Activated T-helper 17 cell treated with anti-CD3 and anti-CD28 coated beads, Interleukin-2, amount 50 U/mL, for 72 hours (primary cell): ENCODE data around the gene WDR76. TPM values are rescaled to one million over a fixed set of nuclear protein-coding genes. Genes with fewer than 3 reads are reported as not detected.
A peak's percentile ranks its signal among the peaks of the same experiment; 100 is the strongest.

Experiments
- ATAC-seq: fragments of 150-1000 bp; cut with Tn5 transposase; replicated peaks from 2 replicates; pipeline ENCODE4 v1.10.0; 2021; ENCODE audit warnings: mild to moderate bottlenecking, moderate library complexity
- H3K27ac Mint-ChIP-seq: one replicate; pipeline ENCODE4 v1.8.0; 2022; ENCODE audit warnings: mixed read lengths
- H3K27me3 Mint-ChIP-seq: one replicate; pipeline ENCODE4 v1.8.0; 2022; ENCODE audit warnings: mixed read lengths
- H3K36me3 Mint-ChIP-seq: one replicate; pipeline ENCODE4 v1.8.0; 2022; ENCODE audit warnings: low read depth, mild to moderate bottlenecking, mixed read lengths
- H3K4me1 Mint-ChIP-seq: one replicate; pipeline ENCODE4 v1.8.0; 2022; ENCODE audit warnings: mixed read lengths
- H3K4me3 Mint-ChIP-seq: one replicate; pipeline ENCODE4 v1.8.0; 2022; ENCODE audit warnings: mild to moderate bottlenecking, mixed read lengths
- H3K9me3 Mint-ChIP-seq: one replicate; pipeline ENCODE4 v1.8.0; 2022; ENCODE audit warnings: mixed read lengths
- total RNA-seq, 2 donors: library from RNA; stranded (reverse); gene quantifications; one replicate each; pipeline ENCODE4 v1.2.3, GENCODE V29; 2022

The WDR76 gene
- total RNA-seq, 2 donors from 2014 or later: 73.0 to 86.2 TPM

DNA sequence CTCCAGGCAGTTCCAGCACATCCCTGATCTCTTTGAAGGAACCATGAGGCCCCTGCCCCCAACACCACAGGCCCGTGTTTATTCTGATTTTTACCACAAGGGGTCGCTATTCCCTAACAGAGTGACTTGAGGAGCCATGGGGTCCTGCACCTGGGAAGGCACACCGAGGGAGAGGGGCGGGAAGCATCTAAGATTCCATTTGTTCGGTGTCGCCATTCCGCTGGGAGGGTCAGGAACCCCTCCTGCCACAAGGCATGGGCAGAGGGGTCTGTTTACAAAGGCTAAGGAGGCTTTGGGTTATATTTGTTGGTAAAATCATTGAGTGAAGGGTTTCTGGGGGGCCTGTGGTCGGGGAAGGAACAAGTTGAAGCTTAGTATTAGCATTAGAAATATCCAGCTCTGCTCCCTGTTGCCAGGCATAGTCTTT lies 77.1 kb downstream of the WDR76 start:
- Mint-ChIP-seq H3K36me3 (no peaks in the 10 kb centered on the region), H3K27ac (peak overlapping the region; percentile 14), H3K9me3 (no peaks in the 10 kb centered on the region), H3K27me3 (no peaks in the 10 kb centered on the region), H3K4me3 (no peak overlapping the region), H3K4me1 (peaks cover 5% of the 10 kb centered on the region)
- ATAC-seq: peak; percentile 73

- Mint-ChIP-seq H3K36me3 (no peaks in the 10 kb centered on the region), H3K4me3 (no peak overlapping the region), H3K27ac (no peak overlapping the region), H3K27me3 (no peaks in the 10 kb centered on the region), H3K4me1 (peaks cover 5% of the 10 kb centered on the region), H3K9me3 (no peaks in the 10 kb centered on the region)
- ATAC-seq: no peak
Observed at GRCh38 chr15:43905755-43906154, 79.0 kb downstream of the WDR76 start.

DNA sequence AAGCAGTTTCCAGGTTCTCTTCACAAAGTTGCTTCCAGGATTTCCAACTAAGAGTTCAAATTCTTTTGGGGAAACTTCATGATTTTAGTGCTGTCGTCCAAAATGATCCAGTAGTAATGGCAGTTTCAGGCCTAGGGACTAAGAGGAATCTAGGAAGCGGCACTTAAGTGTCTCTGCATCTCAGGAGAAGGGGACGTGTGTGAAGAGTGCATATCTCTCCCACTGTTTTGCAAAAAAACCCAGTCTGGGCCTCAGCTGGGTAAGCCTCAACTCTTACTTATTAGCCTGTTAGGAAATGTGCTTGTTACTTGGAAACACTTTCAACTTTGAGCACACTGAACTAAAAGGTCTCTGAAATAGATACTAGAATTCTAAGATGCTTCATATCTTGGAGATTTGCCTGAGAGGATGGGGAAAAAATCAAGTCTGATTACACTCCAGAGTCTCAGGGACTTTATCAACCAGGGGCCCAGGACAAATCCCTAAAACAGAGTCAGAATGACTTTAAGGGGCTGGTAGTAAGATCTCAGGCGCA lies 81.8 kb downstream of the WDR76 start:
- Mint-ChIP-seq H3K27ac (no peak overlapping the region), H3K27me3 (no peaks in the 10 kb centered on the region), H3K36me3 (no peaks in the 10 kb centered on the region), H3K4me3 (no peak overlapping the region), H3K9me3 (no peaks in the 10 kb centered on the region), H3K4me1 (peaks cover 5% of the 10 kb centered on the region)
- no peak for ATAC-seq

DNA sequence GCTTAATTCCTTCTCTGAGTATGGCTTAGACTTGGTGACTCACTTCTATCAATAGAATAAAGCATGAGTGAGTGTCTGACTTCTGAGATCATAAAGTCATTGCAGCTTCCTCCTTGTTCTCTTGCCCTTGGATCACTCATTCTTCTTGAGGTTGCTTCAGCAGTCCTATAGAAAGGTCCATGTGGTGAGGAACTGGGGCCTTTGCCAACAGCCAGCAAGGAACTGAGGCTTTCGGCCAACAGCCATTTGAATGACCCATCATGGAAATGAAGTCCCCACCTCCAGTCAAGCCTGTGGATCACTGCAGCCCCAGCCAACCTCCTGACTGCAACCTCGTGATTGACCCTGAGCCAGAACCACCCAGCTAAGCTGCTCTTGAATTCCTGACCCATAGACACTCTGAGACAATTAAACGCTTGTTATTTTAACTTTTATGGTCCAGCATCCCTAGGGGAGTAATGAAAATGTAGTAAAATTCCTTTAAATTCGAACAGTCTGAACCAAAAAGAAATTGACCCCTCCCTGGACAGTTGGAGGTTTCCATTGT lies 84.5 kb downstream of the WDR76 start:
- no peaks in the 10 kb centered on the region for H3K36me3 Mint-ChIP-seq
- no peaks in the 10 kb centered on the region for H3K4me1 Mint-ChIP-seq
- no peaks in the 10 kb centered on the region for H3K9me3 Mint-ChIP-seq
- no peak for ATAC-seq
- H3K27ac Mint-ChIP-seq: no peak overlapping the region
- no peak overlapping the region for H3K4me3 Mint-ChIP-seq
- no peaks in the 10 kb centered on the region for H3K27me3 Mint-ChIP-seq

- Mint-ChIP-seq H3K4me1 (no peaks in the 10 kb centered on the region), H3K27me3 (no peaks in the 10 kb centered on the region), H3K27ac (no peak overlapping the region), H3K9me3 (no peaks in the 10 kb centered on the region), H3K4me3 (no peak overlapping the region), H3K36me3 (no peaks in the 10 kb centered on the region)
- no peak for ATAC-seq
Observed at GRCh38 chr15:43912208-43912607, 85.4 kb downstream of the WDR76 start.

GRCh38 chr15:43913026-43913780 lies 86.4 kb downstream of the WDR76 start:
- no peaks in the 10 kb centered on the region for H3K36me3 Mint-ChIP-seq
- peak; percentile 72 for ATAC-seq
- no peaks in the 10 kb centered on the region for H3K27me3 Mint-ChIP-seq
- no peak overlapping the region for H3K4me3 Mint-ChIP-seq
- no peaks in the 10 kb centered on the region for H3K9me3 Mint-ChIP-seq
- no peaks in the 10 kb centered on the region for H3K4me1 Mint-ChIP-seq
- H3K27ac Mint-ChIP-seq: no peak overlapping the region

- ATAC-seq: no peak
- Mint-ChIP-seq H3K36me3 (no peaks in the 10 kb centered on the region), H3K4me3 (no peak overlapping the region), H3K4me1 (no peaks in the 10 kb centered on the region), H3K27ac (no peak overlapping the region), H3K27me3 (no peaks in the 10 kb centered on the region), H3K9me3 (no peaks in the 10 kb centered on the region)
Observed at GRCh38 chr15:43913941-43914340, 87.1 kb downstream of the WDR76 start.

- no peak overlapping the region for H3K27ac Mint-ChIP-seq
- H3K27me3 Mint-ChIP-seq: no peaks in the 10 kb centered on the region
- no peaks in the 10 kb centered on the region for H3K36me3 Mint-ChIP-seq
- no peak for ATAC-seq
- H3K9me3 Mint-ChIP-seq: no peaks in the 10 kb centered on the region
- H3K4me3 Mint-ChIP-seq: no peak overlapping the region
- H3K4me1 Mint-ChIP-seq: no peaks in the 10 kb centered on the region
Observed at GRCh38 chr15:43915631-43916325, 89.0 kb downstream of the WDR76 start.

DNA sequence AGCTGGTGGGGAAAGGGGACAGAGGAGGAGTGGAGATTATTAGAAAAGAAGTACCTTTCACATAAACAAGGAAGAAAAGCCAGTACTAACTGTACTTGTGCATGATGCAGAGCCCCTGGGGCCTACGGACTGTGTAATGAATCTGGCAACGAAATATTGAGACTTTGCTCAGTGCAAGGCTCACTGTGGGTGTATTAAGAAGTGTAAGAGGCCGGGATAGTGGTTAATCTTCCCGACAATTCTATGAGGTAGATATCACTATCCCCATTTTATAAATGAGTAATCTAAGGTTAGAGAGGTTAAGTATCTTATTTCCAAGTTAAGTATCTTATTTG lies 89.5 kb downstream of the WDR76 start:
- Mint-ChIP-seq H3K4me1 (no peaks in the 10 kb centered on the region), H3K27me3 (no peaks in the 10 kb centered on the region), H3K9me3 (no peaks in the 10 kb centered on the region), H3K4me3 (no peak overlapping the region), H3K27ac (no peak overlapping the region), H3K36me3 (no peaks in the 10 kb centered on the region)
- no peak for ATAC-seq

Other genes starting within 250 kb of the WDR76 start
- gene PPIP5K1, start 236.8 kb upstream of the WDR76 start, total RNA-seq: 10 to 100 TPM; 20.2 to 43.6 TPM
- under 1 TPM in 1 of 2 donors, not detected in 1; 0.32 TPM for gene CKMT1B, start 233.0 kb upstream of the WDR76 start, total RNA-seq
- 1 to 10 TPM; 1.1 to 4.4 TPM for gene STRC, start 208.2 kb upstream of the WDR76 start, total RNA-seq
- gene CATSPER2, start 178.2 kb upstream of the WDR76 start, total RNA-seq: 1 to 10 TPM; 2.5 to 8.8 TPM
- under 1 TPM in 1 of 2 donors, not detected in 1; 0.28 TPM for gene CKMT1A, start 133.1 kb upstream of the WDR76 start, total RNA-seq
- gene PDIA3, start 80.6 kb upstream of the WDR76 start, total RNA-seq: 100 to 1,000 TPM; 193 to 253 TPM
- 1 to 10 TPM in 1 of 2 donors, under 1 TPM in 1; 0.54 to 1.4 TPM for gene ELL3, start 50.0 kb upstream of the WDR76 start, total RNA-seq
- gene SERF2, start 34.7 kb upstream of the WDR76 start, total RNA-seq: 100 to 1,000 TPM; 521 to 550 TPM
- gene SERINC4, start 26.8 kb upstream of the WDR76 start, total RNA-seq: under 1 TPM; 0.17 to 0.24 TPM
- gene HYPK, start 26.4 kb upstream of the WDR76 start, total RNA-seq: 10 to 100 TPM; 15.6 to 17.5 TPM
- gene MFAP1, start 2.3 kb upstream of the WDR76 start, total RNA-seq: 10 to 100 TPM; 46.5 to 63.4 TPM